Measurements from ENCODE around the gene EYS. TPM values are rescaled to one million over a fixed set of nuclear protein-coding genes. Genes with fewer than 3 reads are reported as not detected.
"Not testable (repeated sequence)": the region's sequence is repeated elsewhere in the genome, so short reads cannot be mapped to it uniquely, and the experiment has no call there.

Gene EYS
- total and polyA plus RNA-seq, 2 of the 8 experiments (the other 6 are each of a cell fraction or from before 2014, with no cell fraction given) = 0.05 to 0.13 TPM

GRCh38 chr6:64030950-64031618, 1675.9 kb downstream of the EYS start:
- H3K4me1 ChIP-seq (replicated peaks in 1 of 4; ENCODE audit: control insufficient read depth in 3 of 4, insufficient read depth in 4 of 4, low read length in 3 of 4); H3K18ac ChIP-seq (ENCODE audit: extremely low read depth, low read length); H3K4me3 ChIP-seq (ENCODE audit: extremely low read depth in 1 of 4, insufficient read depth in 2 of 4, low read depth in 3 of 4, low read length in 4 of 4); FAIRE-seq; H2AK5ac ChIP-seq (ENCODE audit: low read depth, low read length); H4K91ac ChIP-seq (replicated peaks; ENCODE audit: insufficient read length, low read length); H2BK12ac ChIP-seq (ENCODE audit: low read depth, low read length); H3K36me3 ChIP-seq (ENCODE audit: control insufficient read depth in 2 of 4, insufficient read depth in 4 of 4, low read length in 3 of 4); H4K5ac ChIP-seq (ENCODE audit: insufficient read length, low read depth, low read length); H2AFZ ChIP-seq (ENCODE audit: low read length); H3K14ac ChIP-seq (ENCODE audit: insufficient read length); H4K20me1 ChIP-seq (replicated peaks in 1 of 2; ENCODE audit: control insufficient read depth in 1 of 2, insufficient read depth in 2 of 2, low read length in 2 of 2); H2BK20ac ChIP-seq (ENCODE audit: low read length); H3K4me2 ChIP-seq (ENCODE audit: insufficient read depth in 1 of 2, low read depth in 2 of 2, low read length in 2 of 2); H3K79me1 ChIP-seq (ENCODE audit: low read depth, low read length); H3K27ac ChIP-seq (ENCODE audit: low read depth, low read length); H3K9ac ChIP-seq (replicated peaks in 1 of 4; ENCODE audit: extremely low read depth in 1 of 4, low read depth in 3 of 4, low read length in 3 of 4); H2BK120ac ChIP-seq (replicated peaks; ENCODE audit: low read depth, low read length); H2BK5ac ChIP-seq (ENCODE audit: low read depth, low read length); DNase-seq (ENCODE audit: low read depth in 1 of 2, low spot score in 2 of 2); H3K23me2 ChIP-seq (ENCODE audit: low read depth, low read length); H3K79me2 ChIP-seq (ENCODE audit: control insufficient read depth in 1 of 2, insufficient read depth in 2 of 2, low read length in 2 of 2); CTCF ChIA-PET (ENCODE audit: partially characterized antibody); H3K27me3 ChIP-seq (replicated peaks in 1 of 4; ENCODE audit: control insufficient read depth in 3 of 4, extremely low read depth in 1 of 4, insufficient read depth in 3 of 4, low read length in 3 of 4); H3K9me3 ChIP-seq (ENCODE audit: insufficient read depth in 2 of 2, low read depth in 1 of 2, low read length in 1 of 2); H3K56ac ChIP-seq (replicated peaks; ENCODE audit: insufficient read length, low read depth, low read length); H2BK15ac ChIP-seq (ENCODE audit: low read length); H3K23ac ChIP-seq (ENCODE audit: insufficient read length); H3K4ac ChIP-seq (replicated peaks; ENCODE audit: insufficient read length, low read depth, low read length): not testable (repeated sequence)
- POLR2A ChIA-PET (ENCODE audit: partially characterized antibody) = interaction anchor here (0.6 kb wide), 1 partner anchor 20 kb away, joined by 3 read pairs; no protein-coding TSS in a partner anchor
- H4K8ac ChIP-seq (ENCODE audit: extremely low read depth, insufficient read depth, low read length) = peak overlapping the region; percentile 25; the same call in 1 of the 2 replicates
- WGBS, 2 experiments (ENCODE audit: extremely low coverage in 1 of 2, insufficient coverage in 1 of 2, insufficient read length in 1 of 2, insufficient replicate concordance in 2 of 2, low coverage in 1 of 2, low lambda C conversion rate in 2 of 2, missing lambda C conversion rate in 1 of 2) = 94% methylated on average over 19 of the region's 21 CpGs; no CpG with 5 or more reads in 1 of the 2 experiments

Data from H1 (cell line).